Neural crest cell (in vitro differentiated cells): Measurements from ENCODE around the gene KIF3A. TPM values are rescaled to one million over a fixed set of nuclear protein-coding genes. Genes with fewer than 3 reads are reported as not detected.

Experiments used
- DNase-seq: peaks from one replicate; pipeline ENCODE4 v3.0.0; 2021; ENCODE audit warnings: low read depth, mixed read lengths, low spot score
- H3K27ac Mint-ChIP-seq: one replicate; pipeline ENCODE4 v1.8.0; 2021; ENCODE audit warnings: mild to moderate bottlenecking, mixed read lengths; ENCODE audit not compliant: unreplicated experiment
- H3K27me3 Mint-ChIP-seq: 2 replicates; pipeline ENCODE4 v1.8.0; 2021; ENCODE audit warnings: low read depth, mild to moderate bottlenecking, mixed read lengths
- H3K36me3 Mint-ChIP-seq: 2 replicates; pipeline ENCODE4 v1.8.0; 2021; ENCODE audit warnings: low read depth, mild to moderate bottlenecking, mixed read lengths
- H3K4me1 Mint-ChIP-seq: 2 replicates; pipeline ENCODE4 v1.8.0; 2021; ENCODE audit warnings: mixed read lengths
- H3K4me3 Mint-ChIP-seq: one replicate; pipeline ENCODE4 v1.8.0; 2021; ENCODE audit warnings: mild to moderate bottlenecking, mixed read lengths
- H3K9me3 Mint-ChIP-seq: 2 replicates; pipeline ENCODE4 v1.8.0; 2021; ENCODE audit warnings: mixed read lengths
- total RNA-seq: library from RNA; stranded (reverse); gene quantifications from 2 replicates; pipeline ENCODE4 v1.2.1, GENCODE V29; 2021
- TF ChIP-seq, protein P1 (sequence below): fragments of 200-600 bp; sonication (generic); conservative IDR thresholded peaks from 2 replicates; pipeline ENCODE4 v1.5.0; 2021; ENCODE audit warnings: antibody characterized with exemption, mild to moderate bottlenecking

The KIF3A gene
- total RNA-seq, 1 donor from 2014 or later, result 23.8 TPM

GRCh38 chr5:132781029-132781428, 43.7 kb upstream of the KIF3A start:
- H3K27me3 Mint-ChIP-seq, result peaks cover 38% of the 10 kb centered on the region
- H3K27ac Mint-ChIP-seq, result no peak overlapping the region
- TF ChIP-seq, protein P1, sequence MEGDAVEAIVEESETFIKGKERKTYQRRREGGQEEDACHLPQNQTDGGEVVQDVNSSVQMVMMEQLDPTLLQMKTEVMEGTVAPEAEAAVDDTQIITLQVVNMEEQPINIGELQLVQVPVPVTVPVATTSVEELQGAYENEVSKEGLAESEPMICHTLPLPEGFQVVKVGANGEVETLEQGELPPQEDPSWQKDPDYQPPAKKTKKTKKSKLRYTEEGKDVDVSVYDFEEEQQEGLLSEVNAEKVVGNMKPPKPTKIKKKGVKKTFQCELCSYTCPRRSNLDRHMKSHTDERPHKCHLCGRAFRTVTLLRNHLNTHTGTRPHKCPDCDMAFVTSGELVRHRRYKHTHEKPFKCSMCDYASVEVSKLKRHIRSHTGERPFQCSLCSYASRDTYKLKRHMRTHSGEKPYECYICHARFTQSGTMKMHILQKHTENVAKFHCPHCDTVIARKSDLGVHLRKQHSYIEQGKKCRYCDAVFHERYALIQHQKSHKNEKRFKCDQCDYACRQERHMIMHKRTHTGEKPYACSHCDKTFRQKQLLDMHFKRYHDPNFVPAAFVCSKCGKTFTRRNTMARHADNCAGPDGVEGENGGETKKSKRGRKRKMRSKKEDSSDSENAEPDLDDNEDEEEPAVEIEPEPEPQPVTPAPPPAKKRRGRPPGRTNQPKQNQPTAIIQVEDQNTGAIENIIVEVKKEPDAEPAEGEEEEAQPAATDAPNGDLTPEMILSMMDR, result no peak

GRCh38 chr5:132780577-132780976, 43.2 kb upstream of the KIF3A start:
- no peak for DNase-seq
- H3K4me3 Mint-ChIP-seq, result no peak overlapping the region
- peaks cover 35% of the 10 kb centered on the region for H3K27me3 Mint-ChIP-seq
- H3K36me3 Mint-ChIP-seq, result no peaks in the 10 kb centered on the region
- H3K27ac Mint-ChIP-seq, result no peak overlapping the region
- peaks cover 16% of the 10 kb centered on the region for H3K4me1 Mint-ChIP-seq
- TF ChIP-seq, protein P1, result no peak
- H3K9me3 Mint-ChIP-seq, result no peaks in the 10 kb centered on the region

More at GRCh38 chr5:132781029-132781428, 43.7 kb upstream of the KIF3A start:
- no peaks in the 10 kb centered on the region for H3K9me3 Mint-ChIP-seq
- DNase-seq, result no peak
- H3K4me3 Mint-ChIP-seq, result no peak overlapping the region
- no peaks in the 10 kb centered on the region for H3K36me3 Mint-ChIP-seq
- H3K4me1 Mint-ChIP-seq, result peaks cover 12% of the 10 kb centered on the region

DNA sequence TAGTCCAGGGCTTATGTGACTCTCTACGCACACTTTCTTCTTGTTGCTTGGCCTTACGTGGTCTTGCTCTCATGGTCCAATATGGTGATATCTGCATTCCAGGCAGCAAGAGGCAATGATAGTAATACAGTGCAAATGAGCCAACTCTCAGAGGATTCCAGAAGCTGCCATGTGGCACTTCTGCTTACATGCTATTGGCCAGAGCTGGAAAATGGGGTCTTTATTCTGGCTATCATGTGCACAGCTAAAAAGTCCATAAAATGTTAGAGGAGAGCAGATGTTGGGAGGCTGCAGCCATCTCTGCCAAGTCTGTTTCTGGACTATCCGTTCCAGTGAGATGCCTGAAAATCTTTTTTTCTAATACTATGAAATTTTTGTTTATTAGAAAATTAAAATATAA, 42.6 kb upstream of the KIF3A start:
- Mint-ChIP-seq H3K27ac (no peak overlapping the region), H3K4me1 (peaks cover 20% of the 10 kb centered on the region), H3K27me3 (peaks cover 35% of the 10 kb centered on the region), H3K9me3 (no peaks in the 10 kb centered on the region), H3K36me3 (no peaks in the 10 kb centered on the region), H3K4me3 (peak overlapping the region; percentile 50)
- DNase-seq, result no peak
- TF ChIP-seq, protein P1, result no peak

DNA sequence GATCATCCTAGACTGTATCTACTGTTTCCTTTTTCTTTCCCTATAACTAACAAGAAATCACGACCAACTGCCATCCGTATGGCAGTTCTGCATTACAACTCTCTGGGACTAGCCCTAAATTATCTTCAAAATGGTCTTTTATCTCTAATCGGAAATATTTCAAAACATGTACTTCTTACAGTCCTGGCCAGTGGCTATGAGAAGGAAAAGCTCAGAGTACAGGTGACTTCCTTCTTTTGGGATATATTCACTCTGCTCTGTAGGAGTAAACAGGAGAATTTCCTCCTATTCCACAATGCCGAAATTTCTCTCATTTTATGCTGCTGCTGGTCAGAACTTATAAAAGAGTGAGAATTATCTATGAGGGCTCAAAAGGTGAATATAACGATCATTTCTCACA, 41.5 kb upstream of the KIF3A start:
- Mint-ChIP-seq H3K4me3 (peak overlapping the region; percentile 50), H3K4me1 (peaks cover 20% of the 10 kb centered on the region), H3K27me3 (peaks cover 35% of the 10 kb centered on the region), H3K9me3 (no peaks in the 10 kb centered on the region), H3K27ac (no peak overlapping the region), H3K36me3 (no peaks in the 10 kb centered on the region)
- DNase-seq, result no peak
- TF ChIP-seq, protein P1, result no peak

DNA sequence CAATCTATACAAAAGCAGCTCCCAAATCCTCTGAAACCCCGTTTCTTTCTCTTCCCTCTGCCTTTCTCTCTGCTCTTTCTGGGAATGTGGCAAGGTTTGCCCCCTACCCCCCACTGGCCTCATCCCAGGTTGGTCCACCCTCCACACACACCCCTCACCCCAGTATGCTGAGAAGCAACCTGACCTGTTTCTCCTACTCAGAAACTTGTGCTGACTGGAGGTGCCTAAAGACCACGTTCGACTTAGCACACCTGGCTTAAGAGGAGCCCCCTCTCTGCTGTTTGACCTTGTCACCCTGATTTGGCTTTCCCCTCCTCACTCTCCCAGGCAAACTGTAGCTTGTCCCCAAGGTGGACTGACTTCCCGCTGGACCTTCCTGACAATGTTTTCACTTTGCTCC, 40.8 kb upstream of the KIF3A start:
- Mint-ChIP-seq H3K27ac (no peak overlapping the region), H3K4me3 (peak overlapping the region; percentile 84), H3K4me1 (peaks cover 20% of the 10 kb centered on the region), H3K36me3 (no peaks in the 10 kb centered on the region), H3K9me3 (no peaks in the 10 kb centered on the region), H3K27me3 (peaks cover 35% of the 10 kb centered on the region)
- TF ChIP-seq, protein P1, result no peak
- DNase-seq, result no peak
